ENCODE results near the gene USP54. TPM values are rescaled to one million over a fixed set of nuclear protein-coding genes. Genes with fewer than 3 reads are reported as not detected.

USP54 gene
- total and polyA plus RNA-seq, 9 of the 15 experiments (the other 6 are each of a cell fraction or from before 2014, with no cell fraction given): 3.8 to 40.1 (median 16.9) TPM

GRCh38 chr10:73625884-73626752 lies 35.0 kb upstream of the USP54 start (continued):
- TF ChIP-seq ATF7 (IDR thresholded peaks at IDR 0.05): peak; percentile 60; the same call in 1 of the 2 replicates

GRCh38 chr10:73625004-73625883 lies 34.1 kb upstream of the USP54 start:
- Histone ChIP-seq H3K9me3 (replicated peaks; ENCODE audit: control insufficient read depth, insufficient read depth, low read depth, low read length) (no peaks in the 10 kb centered on the region), H3K4me2 (ENCODE audit: insufficient read depth, low read length) (peak overlapping the region; percentile 95), H3K9me1 (ENCODE audit: control insufficient read depth, insufficient read depth, low read length) (no peaks in the 10 kb centered on the region), H4K20me1 (replicated peaks; ENCODE audit: control insufficient read depth, insufficient read depth, low read length) (no peaks in the 10 kb centered on the region), H3K79me2 (ENCODE audit: control insufficient read depth, insufficient read depth, low read length) (peaks cover 33% of the 10 kb centered on the region), H3K9ac (ENCODE audit: insufficient read depth in 1 of 2, low read depth in 2 of 2, low read length in 2 of 2) (peak overlapping the region; percentile 93 to 99), H3K27ac (ENCODE audit: extremely low read depth, low read depth, low read length) (peak overlapping the region; percentile 87), H3K4me1 (replicated peaks in 1 of 2; ENCODE audit: control insufficient read depth in 2 of 2, insufficient read depth in 2 of 2, low read length in 2 of 2) (peaks cover 7 to 14% of the 10 kb centered on the region in 2 experiments; a peak in 4 of 5 replicates), H2AFZ (ENCODE audit: low read depth, low read length) (peak overlapping the region; percentile 96), H3K27me3 (ENCODE audit: control insufficient read depth in 2 of 2, insufficient read depth in 2 of 2, low read length in 2 of 2) (no peaks in the 10 kb centered on the region), H3K4me3 (peak overlapping the region; percentile 86), H3K36me3 (ENCODE audit: control insufficient read depth, insufficient read depth, low read length) (no peaks in the 10 kb centered on the region)
- BruUV-seq (replicated peaks): no TSS peak
- ChIA-PET CTCF (ENCODE audit: low intra/inter-chr PET ratio) (interaction anchor here (0.6 kb wide), 1 partner anchor 96 kb away, joined by 3 read pairs; no protein-coding TSS in a partner anchor), POLR2A (interaction anchor here (0.5 to 2.5 kb wide), 21 partner anchors 10 to 1274 kb away, joined by 3 to 18 read pairs (median 3); partner anchors contain the start of genes CHCHD1, MYOZ1, PPP3CB and USP54)
- DNase-seq (ENCODE audit: extremely low read depth in 1 of 4, low spot score in 3 of 4): peak; percentile 69 to 74 (median 72)
- intact Hi-C loops (cut with micrococcal nuclease): loop anchor here (5.0 kb wide), 2 partner anchors 33 to 98 kb away; partner anchors contain the start of gene USP54
- FAIRE-seq: peak; percentile 48
- under 1% methylated on average over 45 of the region's 46 CpGs for WGBS (ENCODE audit: insufficient coverage, low coverage, missing lambda C conversion rate)
- in situ Hi-C loops (cut with MboI): no loop called here
- ATAC-seq: peak; percentile 67
- TF ChIP-seq EZH2 (IDR thresholded peaks at IDR 0.05; ENCODE audit: borderline replicate concordance, low read depth, low read length) (no peak), ATF1 (CRISPR knock-in tag; IDR thresholded peaks at IDR 0.05) (no peak), ATF1 (tag; IDR thresholded peaks at IDR 0.05) (peak; percentile 17; the same call in 1 of the 2 replicates), BDP1 (IDR thresholded peaks at IDR 0.05; ENCODE audit: insufficient read depth, insufficient read length) (no peak), ZNF174 (CRISPR knock-in tag; IDR thresholded peaks at IDR 0.05) (no peak), MAZ (CRISPR knock-in tag; conservative IDR thresholded peaks at IDR 0.05 in 1 of 2, IDR thresholded peaks at IDR 0.05 in 1 of 2) (peak; percentile 46 to 63; a peak in 3 of 4 replicates), CHCHD3 (CRISPR knock-in tag; IDR thresholded peaks at IDR 0.05) (no peak), ZNF408 (CRISPR knock-in tag; IDR thresholded peaks at IDR 0.05; ENCODE audit: low read depth) (no peak), FOXP4 (CRISPR knock-in tag; IDR thresholded peaks at IDR 0.05; ENCODE audit: borderline replicate concordance) (no peak), THAP12 (CRISPR knock-in tag; IDR thresholded peaks at IDR 0.05) (no peak)

All from K562 (cell line).